OCI-LY7 (cell line): ENCODE data around the gene CBX2. TPM values are rescaled to one million over a fixed set of nuclear protein-coding genes. Genes with fewer than 3 reads are reported as not detected.

Experiments
- BruUV-seq: library from RNA; stranded (reverse); fragments of 400-500 nt; replicated peaks from 2 replicates; lab custom pipeline; 2021; lab: Mats Ljungman, UMichigan
- CTCF ChIA-PET: fragments of 300-600 bp; sonication (Branson Sonifier 250); formaldehyde crosslinking; loops from one replicate; lab custom pipeline; 2022; ENCODE audit warnings: antibody characterized with exemption; ENCODE audit not compliant: unreplicated experiment; lab: Charles Lee
- POLR2A ChIA-PET: fragments of 300-600 bp; sonication (Branson Sonifier 250); formaldehyde crosslinking; loops from one replicate; lab custom pipeline; 2022; ENCODE audit warnings: antibody characterized with exemption; lab: Charles Lee
- DNase-seq: peaks from one replicate; pipeline ENCODE4 v3.0.0-alpha.2; 2015; ENCODE audit warnings: low spot score
- H2AFZ ChIP-seq: fragments of 200-600 bp; sonication (generic), shearing (Covaris generic); 2 replicates; pipeline ENCODE4 v1.6.1; 2014; ENCODE audit warnings: mild to moderate bottlenecking, antibody characterized with exemption, low read length, moderate library complexity
- H3K27ac ChIP-seq: fragments of 200-600 bp; sonication (generic); 2 replicates; pipeline ENCODE4 v1.5.1; 2014; ENCODE audit warnings: mixed run types, low read depth, mild to moderate bottlenecking, moderate library complexity, low read length, inconsistent platforms; ENCODE audit not compliant: poor library complexity, severe bottlenecking
- H3K36me3 ChIP-seq: fragments of 200-600 bp; sonication (generic); 2 replicates; pipeline ENCODE4 v1.6.1; 2014; ENCODE audit warnings: mild to moderate bottlenecking, antibody characterized with exemption, low read length, moderate library complexity, mixed read lengths; ENCODE audit not compliant: insufficient read depth
- H3K4me1 ChIP-seq: fragments of 200-600 bp; sonication (generic); 2 replicates; pipeline ENCODE4 v1.5.1; 2014; ENCODE audit warnings: mild to moderate bottlenecking, low read length; ENCODE audit not compliant: insufficient read depth, poor library complexity, severe bottlenecking
- H3K4me2 ChIP-seq: fragments of 200-600 bp; sonication (generic); 2 replicates; pipeline ENCODE4 v1.6.1; 2014; ENCODE audit warnings: mild to moderate bottlenecking, low read length
- H3K4me3 ChIP-seq: fragments of 200-600 bp; sonication (generic); 2 replicates; pipeline ENCODE4 v1.5.1; 2014; ENCODE audit warnings: mild to moderate bottlenecking, low read depth, low read length; ENCODE audit not compliant: poor library complexity, severe bottlenecking
- H3K79me2 ChIP-seq: fragments of 200-600 bp; sonication (generic); 2 replicates; pipeline ENCODE4 v1.6.1; 2016; ENCODE audit warnings: low read depth, mild to moderate bottlenecking, low read length, moderate library complexity, mixed read lengths; ENCODE audit not compliant: insufficient read depth
- H3K9me2 ChIP-seq: fragments of 200-600 bp; sonication (generic); 2 replicates; pipeline ENCODE4 v1.6.1; 2016; ENCODE audit warnings: mild to moderate bottlenecking, low read length, mixed read lengths; ENCODE audit not compliant: insufficient read depth
- H3K9me3 ChIP-seq: fragments of 200-600 bp; sonication (generic); 2 replicates; pipeline ENCODE4 v1.6.1; 2014; ENCODE audit warnings: mild to moderate bottlenecking, mixed run types, low read length, mixed read lengths
- H4K20me1 ChIP-seq: fragments of 200-600 bp; sonication (generic); 2 replicates; pipeline ENCODE4 v1.6.1; 2014; ENCODE audit warnings: mild to moderate bottlenecking, antibody characterized with exemption, low read length, moderate library complexity, mixed read lengths; ENCODE audit not compliant: insufficient read depth
- CTCF ChIP-seq: fragments of 200-600 bp; sonication (generic); conservative IDR thresholded peaks from 2 replicates; pipeline ENCODE4 v1.5.1; 2014; ENCODE audit warnings: mild to moderate bottlenecking, antibody characterized with exemption, low read length, moderate library complexity, mixed read lengths
- EZH2phosphoT487 ChIP-seq: fragments of 200-600 bp; sonication (generic); IDR thresholded peaks from 2 replicates; pipeline ENCODE4 v1.6.1; 2018; ENCODE audit warnings: low read depth, borderline replicate concordance, mild to moderate bottlenecking, mixed run types, antibody characterized with exemption, low read length, moderate library complexity, mixed read lengths
- intact Hi-C: fragments of 100-400 bp; cut with micrococcal nuclease; formaldehyde crosslinking; loops from one replicate; pipeline ENCODE4 v1.10.0; 2022; ENCODE audit not compliant: unreplicated experiment
- total RNA-seq, 2 experiments: library from RNA; depleted of rRNA in 1 of 2; stranded (reverse); fragments of >200 nt in 1 of 2; shearing (Covaris generic) in 1 of 2; gene quantifications; 2 replicates each; pipeline ENCODE4 v1.2.3, GENCODE V29; 2014 to 2022

CBX2 gene
- total RNA-seq, 2 experiments from 2014 or later = 27.9 to 29.9 TPM

DNA sequence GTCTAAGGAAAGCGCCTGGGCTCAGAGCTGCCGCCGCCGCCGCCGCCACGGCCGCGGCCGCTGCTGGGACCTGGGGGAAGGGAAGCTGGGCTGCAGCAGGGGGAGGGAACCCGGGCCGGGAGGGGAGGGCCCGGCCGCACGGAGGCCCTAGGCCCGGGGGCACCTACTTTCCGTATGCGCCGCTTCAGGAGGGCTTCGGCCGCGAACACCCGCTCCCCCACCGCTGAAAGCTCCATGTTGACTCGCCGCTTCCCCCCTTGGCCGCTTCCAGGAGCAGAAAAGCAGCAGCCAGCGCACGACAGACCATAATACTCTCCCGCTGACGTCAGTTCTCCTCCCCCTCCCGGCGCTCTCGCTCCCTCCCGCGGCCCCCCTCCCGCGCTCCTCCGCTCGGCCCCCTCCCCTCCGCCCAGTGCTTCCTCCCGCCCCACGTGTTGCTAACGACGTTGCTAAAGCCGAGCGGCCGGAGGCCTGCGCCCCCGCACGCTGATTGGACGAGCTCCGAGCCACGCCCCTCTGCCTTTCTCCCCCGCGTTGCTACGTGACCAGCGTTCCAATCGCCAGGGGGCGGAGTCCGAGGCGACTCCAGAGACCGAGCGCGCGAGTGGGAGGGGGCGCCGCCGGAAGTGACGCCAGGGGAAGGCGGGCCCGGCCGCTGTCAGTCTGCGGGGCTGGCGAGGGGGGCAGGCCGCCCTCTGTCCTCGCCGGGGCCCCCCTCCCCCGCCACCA lies 19.0 kb downstream of the CBX2 start, which contains the start of gene CBX8:
CBX8 (minus strand) TSS at position 315 of the 729 bp plus-strand sequence; CDS start at position 236, 79 bp downstream.
- peak within 1 kb of the TSS; percentile 87 for H3K4me3 ChIP-seq
- TF ChIP-seq EZH2phosphoT487 (no peak), CTCF (no peak)
- H3K27ac ChIP-seq = peak within 1 kb of the TSS; percentile 53
- no peaks in the 10 kb centered on the region for H3K9me2 ChIP-seq
- no peaks in the 10 kb centered on the region for H4K20me1 ChIP-seq
- H3K4me1 ChIP-seq = peaks cover 49% of the 10 kb centered on the region
- intact Hi-C loops = loop anchor here (1.0 to 5.0 kb wide), 3 partner anchors 18 to 465 kb away; partner anchors contain the start of genes CBX2 and RNF213
- peak; percentile 100 for DNase-seq
- no peaks in the 10 kb centered on the region for H3K9me3 ChIP-seq
- H3K4me2 ChIP-seq = peak within 1 kb of the TSS; percentile 87
- peaks cover 8% of the 10 kb centered on the region for H3K36me3 ChIP-seq
- ChIA-PET POLR2A (interaction anchor here (0.6 to 1.3 kb wide), 8 partner anchors 12 to 1053 kb away, joined by 3 to 9 read pairs (median 4); no protein-coding TSS in a partner anchor), CTCF (interaction anchor here (0.6 to 1.0 kb wide), 4 partner anchors 39 to 1645 kb away, joined by 3 to 8 read pairs (median 4); no protein-coding TSS in a partner anchor)
- peaks cover 9% of the 10 kb centered on the region; the same call in 1 of the 2 replicates for H3K79me2 ChIP-seq
- H2AFZ ChIP-seq = peak within 1 kb of the TSS; percentile 62
- no TSS peak for BruUV-seq

- H3K79me2 ChIP-seq = peaks cover 9% of the 10 kb centered on the region; the same call in 1 of the 2 replicates
- H3K36me3 ChIP-seq = peaks cover 8% of the 10 kb centered on the region
- TF ChIP-seq EZH2phosphoT487 (0 out of 2 replicates have a peak, but pooled peaks have one; percentile 34), CTCF (no peak)
- no TSS peak for BruUV-seq
- DNase-seq = peak; percentile 48
- no peak overlapping the region for H2AFZ ChIP-seq
- no peaks in the 10 kb centered on the region for H3K9me2 ChIP-seq
- no peaks in the 10 kb centered on the region for H4K20me1 ChIP-seq
- H3K4me1 ChIP-seq = peaks cover 49% of the 10 kb centered on the region
- CTCF ChIA-PET = interaction anchor here (0.7 to 1.0 kb wide), 2 partner anchors 38 to 90 kb away, joined by 4 to 8 read pairs; no protein-coding TSS in a partner anchor
- no peaks in the 10 kb centered on the region for H3K9me3 ChIP-seq
- peak overlapping the region; percentile 76 for H3K4me2 ChIP-seq
- intact Hi-C loops = loop anchor here (1.0 to 5.0 kb wide), 3 partner anchors 19 to 465 kb away; partner anchors contain the start of genes CBX2 and RNF213
- peak overlapping the region; percentile 87 for H3K4me3 ChIP-seq
- H3K27ac ChIP-seq = no peak overlapping the region
- POLR2A ChIA-PET = interaction anchor here (0.6 to 1.3 kb wide), 6 partner anchors 11 to 1054 kb away, joined by 3 to 9 read pairs (median 4); no protein-coding TSS in a partner anchor
These were observed 19.7 kb downstream of the CBX2 start for GRCh38 chr17:79797492-79798298.
